IMR-90 (cell line): ENCODE measurements around the gene MLF2. TPM values are rescaled to one million over a fixed set of nuclear protein-coding genes. Genes with fewer than 3 reads are reported as not detected.

Source experiments
- ATAC-seq: fragments of 200-7000 bp; cut with Tn5 transposase; 2 replicates; pipeline ENCODE4 v1.9.1; 2020; ENCODE audit warnings: low read depth, mild to moderate bottlenecking, moderate library complexity
- BruUV-seq: library from RNA; stranded (reverse); fragments of 400-500 nt; replicated peaks from 2 replicates; lab custom pipeline; 2021; lab: Mats Ljungman, UMichigan
- CTCF ChIA-PET: fragments of 300-600 bp; formaldehyde crosslinking; extraction: SDS; loops from one replicate; lab custom pipeline; 2021; ENCODE audit warnings: antibody characterized with exemption; lab: Yijun Ruan, JAX
- POLR2A ChIA-PET: fragments of 300-600 bp; sonication (Branson Sonifier 250); formaldehyde crosslinking; loops from one replicate; lab custom pipeline; 2022; ENCODE audit warnings: antibody characterized with exemption; ENCODE audit not compliant: unreplicated experiment; lab: Charles Lee
- DNase-seq: peaks from one replicate; pipeline ENCODE4 v3.0.0; 2013
- H2AFZ ChIP-seq: replicated peaks from 2 replicates; pipeline ENCODE3; 2013; ENCODE audit warnings: low read length, mild to moderate bottlenecking; ENCODE audit not compliant: poor library complexity
- H2AK5ac ChIP-seq: 2 replicates; pipeline ENCODE4 v1.6.1; 2013; ENCODE audit warnings: low read depth, low read length, inconsistent platforms
- H2AK9ac ChIP-seq: replicated peaks from 2 replicates; pipeline ENCODE3; 2013; ENCODE audit warnings: mild to moderate bottlenecking, low read depth, low read length, moderate library complexity; ENCODE audit not compliant: poor library complexity
- H2BK120ac ChIP-seq: 2 replicates; pipeline ENCODE4 v1.6.1; 2013; ENCODE audit warnings: low read depth, low read length, inconsistent platforms
- H2BK15ac ChIP-seq: 3 replicates; pipeline ENCODE4 v1.6.1; 2013; ENCODE audit warnings: low read depth, low read length, inconsistent platforms
- H2BK20ac ChIP-seq: 2 replicates; pipeline ENCODE4 v1.6.1; 2013; ENCODE audit warnings: low read depth, mild to moderate bottlenecking, inconsistent platforms, low read length, moderate library complexity
- H2BK5ac ChIP-seq: 2 replicates; pipeline ENCODE4 v1.6.1; 2013; ENCODE audit warnings: mild to moderate bottlenecking, low read depth, low read length, inconsistent platforms; ENCODE audit not compliant: poor library complexity, severe bottlenecking
- H3K14ac ChIP-seq: replicated peaks from 2 replicates; pipeline ENCODE4 v1.6.1; 2013; ENCODE audit warnings: low read depth, low read length, inconsistent platforms
- H3K18ac ChIP-seq: 2 replicates; pipeline ENCODE4 v1.6.1; 2013; ENCODE audit warnings: low read depth, low read length, control low read depth
- H3K23ac ChIP-seq: 2 replicates; pipeline ENCODE4 v1.6.1; 2013; ENCODE audit warnings: low read depth, low read length, inconsistent platforms
- H3K27ac ChIP-seq: 2 replicates; pipeline ENCODE4 v1.5.1; 2013; ENCODE audit warnings: mild to moderate bottlenecking, control low read depth, low read length; ENCODE audit not compliant: insufficient read depth
- H3K27me3 ChIP-seq: 2 replicates; pipeline ENCODE4 v1.6.1; 2013; ENCODE audit warnings: low read length; ENCODE audit not compliant: control insufficient read depth, insufficient read depth
- H3K36me3 ChIP-seq: 2 replicates; pipeline ENCODE4 v1.6.1; 2013; ENCODE audit warnings: low read length, mixed read lengths; ENCODE audit not compliant: control insufficient read depth, insufficient read depth
- H3K4ac ChIP-seq: 2 replicates; pipeline ENCODE4 v1.6.1; 2013; ENCODE audit warnings: low read depth, low read length, inconsistent platforms
- H3K4me1 ChIP-seq: 2 replicates; pipeline ENCODE4 v1.6.1; 2013; ENCODE audit warnings: low read length, mixed read lengths; ENCODE audit not compliant: control insufficient read depth, insufficient read depth
- H3K4me2 ChIP-seq: 2 replicates; pipeline ENCODE4 v1.6.1; 2013; ENCODE audit warnings: low read depth, mild to moderate bottlenecking, control low read depth, low read length, moderate library complexity
- H3K4me3 ChIP-seq: 2 replicates; pipeline ENCODE4 v1.5.1; 2013; ENCODE audit warnings: low read depth, mild to moderate bottlenecking, control low read depth, low read length, moderate library complexity; ENCODE audit not compliant: insufficient read depth
- H3K56ac ChIP-seq: 2 replicates; pipeline ENCODE4 v1.6.1; 2013; ENCODE audit warnings: low read length, inconsistent platforms; ENCODE audit not compliant: insufficient read depth; ENCODE audit errors: extremely low read depth
- H3K79me1 ChIP-seq, 2 experiments: 2 replicates each; pipeline ENCODE4 v1.6.1; 2013; ENCODE audit warnings: low read length in 2 of 2, inconsistent platforms in 1 of 2, low read depth in 1 of 2
- H3K9ac ChIP-seq: 2 replicates; pipeline ENCODE4 v1.6.1; 2013; ENCODE audit warnings: low read depth, low read length, control low read depth
- H3K9me1 ChIP-seq: 2 replicates; pipeline ENCODE4 v1.6.1; 2013; ENCODE audit warnings: low read length, inconsistent platforms; ENCODE audit not compliant: insufficient read depth
- H3K9me3 ChIP-seq: 2 replicates; pipeline ENCODE4 v1.6.1; 2013; ENCODE audit warnings: low read length; ENCODE audit not compliant: control insufficient read depth, insufficient read depth
- H4K20me1 ChIP-seq: 2 replicates; pipeline ENCODE4 v1.6.1; 2013; ENCODE audit warnings: low read length, inconsistent platforms; ENCODE audit not compliant: insufficient read depth
- H4K5ac ChIP-seq: 2 replicates; pipeline ENCODE4 v1.6.1; 2013; ENCODE audit warnings: mild to moderate bottlenecking, low read depth, low read length, control low read depth
- H4K8ac ChIP-seq, 2 experiments: 2 replicates each; pipeline ENCODE4 v1.6.1; 2013; ENCODE audit warnings: low read depth in 2 of 2, low read length in 2 of 2, control low read depth in 1 of 2, inconsistent platforms in 1 of 2
- H4K91ac ChIP-seq: 2 replicates; pipeline ENCODE4 v1.6.1; 2013; ENCODE audit warnings: low read depth, low read length, inconsistent platforms; ENCODE audit not compliant: insufficient read depth
- CEBPB ChIP-seq: IDR thresholded peaks from 2 replicates; pipeline ENCODE4 v1.6.1; 2012; ENCODE audit warnings: low read depth, low read length, improper control_type of control experiment
- CHD1 ChIP-seq: IDR thresholded peaks from 2 replicates; pipeline ENCODE4 v1.6.1; 2012; ENCODE audit warnings: low read depth, low read length, improper control_type of control experiment
- CTCF ChIP-seq: conservative IDR thresholded peaks from 2 replicates; pipeline ENCODE4 v1.5.1; 2012; ENCODE audit warnings: mild to moderate bottlenecking, low read depth, low read length, improper control_type of control experiment
- ELK1 ChIP-seq: fragments of 150-350 bp; IDR thresholded peaks from 2 replicates; pipeline ENCODE4 v1.6.1; 2016; ENCODE audit warnings: low read depth, mild to moderate bottlenecking, low read length, moderate library complexity, borderline replicate concordance
- FOS ChIP-seq: fragments of 150-350 bp; IDR thresholded peaks from 2 replicates; pipeline ENCODE4 v1.6.1; 2016; ENCODE audit warnings: low read depth, low read length
- MAFK ChIP-seq: IDR thresholded peaks from 2 replicates; pipeline ENCODE4 v1.6.1; 2012; ENCODE audit warnings: low read depth, low read length, improper control_type of control experiment
- MAZ ChIP-seq: IDR thresholded peaks from 2 replicates; pipeline ENCODE4 v1.6.1; 2012; ENCODE audit warnings: low read depth, mild to moderate bottlenecking, low read length, improper control_type of control experiment, moderate library complexity, borderline replicate concordance
- MXI1 ChIP-seq: IDR thresholded peaks from 2 replicates; pipeline ENCODE4 v1.6.1; 2012; ENCODE audit warnings: low read depth, mild to moderate bottlenecking, low read length, moderate library complexity, borderline replicate concordance
- NFE2L2 ChIP-seq: fragments of 150-350 bp; IDR thresholded peaks from 2 replicates; pipeline ENCODE4 v1.6.1; 2016; ENCODE audit warnings: low read depth, mild to moderate bottlenecking, low read length
- RAD21 ChIP-seq: IDR thresholded peaks from 2 replicates; pipeline ENCODE4 v1.6.1; 2012; ENCODE audit warnings: low read length, improper control_type of control experiment
- USF2 ChIP-seq: fragments of 150-350 bp; IDR thresholded peaks from 2 replicates; pipeline ENCODE4 v1.6.1; 2017; ENCODE audit warnings: mild to moderate bottlenecking, antibody characterized with exemption, low read length, low read depth
- WGBS, 2 experiments: methylation state at CpG; one replicate each; pipeline versions ENCODE4 v1.1.5 to v1.1.7; 2013; ENCODE audit warnings: missing lambda C conversion rate in 2 of 2; ENCODE audit not compliant: insufficient read length in 1 of 2; ENCODE audit errors: extremely low coverage in 2 of 2; 5-methylcytosine and 5-hydroxymethylcytosine counted together
- dilution Hi-C: fragments of 300-500 bp; cut with HindIII; formaldehyde crosslinking; loops from one replicate; pipeline ENCODE4 v1.14.3; 2018; ENCODE audit warnings: low sequenced_read_pairs; ENCODE audit not compliant: unreplicated experiment
- in situ Hi-C: fragments of 300-500 bp; cut with MboI; formaldehyde crosslinking; loops from 3 replicates; pipeline ENCODE4 v1.14.3; 2019; ENCODE audit warnings: low sequenced_read_pairs, inconsistent platforms, mixed read lengths
- intact Hi-C: fragments of 100-400 bp; cut with micrococcal nuclease; formaldehyde crosslinking; loops from 2 replicates; pipeline ENCODE4 v1.10.0; 2022
- polyA plus RNA-seq, 3 experiments: library from polyadenylated mRNA; depleted of rRNA; stranded (reverse); fragments of >200 nt; gene quantifications; 2 replicates each; pipeline ENCODE4 v1.2.3, GENCODE V29; 2012; ENCODE audit warnings: low replicate concordance in 1 of 3
- total RNA-seq: library from RNA; depleted of rRNA; stranded (reverse); fragments of >200 nt; gene quantifications from 2 replicates; pipeline ENCODE4 v1.2.3, GENCODE V29; 2012

Gene MLF2
- total and polyA plus RNA-seq, 2 of the 4 experiments (the other 2 are of a cell fraction), result 236 to 403 TPM

- Histone ChIP-seq H3K14ac (no peak overlapping the region), H2AK9ac (peak overlapping the region; percentile 86), H2BK5ac (no peak overlapping the region), H3K18ac (no peak overlapping the region), H3K23ac (0 out of 2 replicates have a peak overlapping the region, but pooled peaks have one; percentile 34), H3K27me3 (no peaks in the 10 kb centered on the region), H3K36me3 (peaks cover 17% of the 10 kb centered on the region), H4K20me1 (peaks cover 35% of the 10 kb centered on the region), H2BK120ac (no peak overlapping the region), H3K9ac (no peak overlapping the region), H3K9me3 (no peaks in the 10 kb centered on the region), H3K4me2 (no peak overlapping the region), H3K79me1 (peaks cover 15 to 42% of the 10 kb centered on the region in 2 experiments), H3K9me1 (peaks cover 12% of the 10 kb centered on the region), H3K56ac (no peak overlapping the region), H3K4me3 (no peak overlapping the region), H2AFZ (no peak overlapping the region), H2AK5ac (no peak overlapping the region), H4K5ac (no peak overlapping the region), H2BK20ac (no peak overlapping the region), H4K8ac (no peak overlapping the region), H3K27ac (no peak overlapping the region), H3K4me1 (peaks cover 13% of the 10 kb centered on the region), H3K4ac (no peak overlapping the region), H4K91ac (no peak overlapping the region), H2BK15ac (no peak overlapping the region)
- intact Hi-C loops, result no loop called here
- POLR2A ChIA-PET, result no interaction called here
- CTCF ChIA-PET, result interaction anchor here (1.4 kb wide), 1 partner anchor 18 kb away, joined by 5 read pairs; the partner anchor contains the start of gene MLF2
- dilution Hi-C loops, result no loop called here
- no peak for DNase-seq
- no TSS peak for BruUV-seq
- TF ChIP-seq CEBPB, result no peak
- TF ChIP-seq MAZ, result no peak
- TF ChIP-seq CHD1, result no peak
- TF ChIP-seq ELK1, result no peak
- TF ChIP-seq RAD21, result no peak
- no peak for TF ChIP-seq NFE2L2
- no peak for TF ChIP-seq MXI1
- TF ChIP-seq FOS, result no peak
- TF ChIP-seq MAFK, result no peak
- TF ChIP-seq USF2, result no peak
- no peak for TF ChIP-seq CTCF
- no CpG with 5 or more reads among the region's 4 CpGs for WGBS, 2 experiments
- ATAC-seq, result no peak
- in situ Hi-C loops, result no loop called here
Measured at GRCh38 chr12:6771091-6771495, 18.2 kb upstream of the MLF2 start.
